HEK293 (cell line): Measurements from ENCODE around the gene HTT.

Experiments used
- ATF2 ChIP-seq: fragments of 450-650 bp; formaldehyde crosslinking; IDR thresholded peaks from 2 replicates; pipeline ENCODE4 v1.5.1; 2016; ENCODE audit warnings: missing biosample characterization, missing genetic modification characterization, low read depth
- CTCF ChIP-seq: fragments of 450-650 bp; formaldehyde crosslinking; IDR thresholded peaks from 2 replicates; pipeline ENCODE4 v1.5.1; 2016; ENCODE audit warnings: missing biosample characterization, missing genetic modification characterization
- REST ChIP-seq: fragments of 450-650 bp; formaldehyde crosslinking; IDR thresholded peaks from 2 replicates; pipeline ENCODE4 v1.5.1; 2016; ENCODE audit warnings: missing biosample characterization, missing genetic modification characterization
- SP2 ChIP-seq: fragments of 450-650 bp; formaldehyde crosslinking; IDR thresholded peaks from 2 replicates; pipeline ENCODE4 v1.5.1; 2016; ENCODE audit warnings: missing biosample characterization, missing genetic modification characterization
- ZNF121 ChIP-seq: fragments of 450-650 bp; formaldehyde crosslinking; IDR thresholded peaks from 2 replicates; pipeline ENCODE4 v1.5.1; 2016; ENCODE audit warnings: missing biosample characterization, missing genetic modification characterization
- ZNF174 ChIP-seq: fragments of 450-650 bp; formaldehyde crosslinking; IDR thresholded peaks from 2 replicates; pipeline ENCODE4 v1.5.0; 2017; ENCODE audit warnings: missing biosample characterization, mild to moderate bottlenecking, missing genetic modification characterization
- ZNF202 ChIP-seq: fragments of 450-650 bp; formaldehyde crosslinking; IDR thresholded peaks from 2 replicates; pipeline ENCODE4 v1.5.1; 2016; ENCODE audit warnings: missing biosample characterization, missing genetic modification characterization, borderline replicate concordance
- ZNF239 ChIP-seq: fragments of 450-650 bp; formaldehyde crosslinking; IDR thresholded peaks from 2 replicates; pipeline ENCODE4 v1.5.1; 2016; ENCODE audit warnings: missing biosample characterization, missing genetic modification characterization
- ZNF24 ChIP-seq: fragments of 450-650 bp; formaldehyde crosslinking; IDR thresholded peaks from 2 replicates; pipeline ENCODE4 v1.5.1; 2016; ENCODE audit warnings: missing biosample characterization, missing genetic modification characterization
- ZNF292 ChIP-seq: fragments of 450-650 bp; formaldehyde crosslinking; IDR thresholded peaks from 2 replicates; pipeline ENCODE4 v1.5.1; 2016; ENCODE audit warnings: low read depth, missing biosample characterization, missing genetic modification characterization, borderline replicate concordance
- ZNF302 ChIP-seq: fragments of 450-650 bp; formaldehyde crosslinking; IDR thresholded peaks from 2 replicates; pipeline ENCODE4 v1.5.1; 2016; ENCODE audit warnings: missing biosample characterization, missing genetic modification characterization, low read depth
- ZNF626 ChIP-seq: fragments of 450-650 bp; sonication (Bioruptor Pico); formaldehyde crosslinking; IDR thresholded peaks from 2 replicates; pipeline ENCODE4 v1.5.1; 2018; ENCODE audit warnings: missing biosample characterization, missing genetic modification characterization, inconsistent platforms
- ZXDB ChIP-seq: fragments of 450-650 bp; formaldehyde crosslinking; IDR thresholded peaks from 2 replicates; pipeline ENCODE4 v1.5.1; 2016; ENCODE audit warnings: missing biosample characterization, missing genetic modification characterization

DNA sequence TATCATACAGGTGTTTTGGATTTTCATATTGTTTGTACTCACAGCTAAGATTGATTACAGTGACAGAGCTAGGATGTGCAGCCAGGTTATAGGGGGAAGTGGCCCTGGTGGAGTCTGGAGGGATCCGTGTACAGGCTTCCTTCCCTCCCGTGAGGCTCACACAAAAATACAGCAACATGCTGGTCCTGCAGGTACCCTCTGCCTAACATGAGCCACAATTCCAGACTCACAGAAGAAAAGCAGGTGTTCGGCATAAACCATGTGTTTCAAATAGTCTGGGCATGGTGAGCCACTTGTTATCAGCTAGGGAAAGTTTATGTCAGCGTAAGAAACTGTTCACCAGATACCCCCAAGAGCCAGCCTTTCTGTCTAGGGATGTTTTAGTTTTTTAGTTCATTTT, 82.9 kb downstream of the HTT start:
- no peak for TF ChIP-seq ZNF174 (tag by site-specific recombination)
- TF ChIP-seq ZNF121, result no peak
- no peak for TF ChIP-seq ATF2 (tag by site-specific recombination)
- TF ChIP-seq ZNF626 (tag by site-specific recombination), result no peak
- TF ChIP-seq CTCF (tag by site-specific recombination), result no peak
- TF ChIP-seq ZNF292 (tag by site-specific recombination), result no peak
- TF ChIP-seq ZNF24 (tag by site-specific recombination), result no peak
- no peak for TF ChIP-seq SP2 (tag by site-specific recombination)
- no peak for TF ChIP-seq ZXDB (tag by site-specific recombination)
- no peak for TF ChIP-seq ZNF302 (tag by site-specific recombination)
- TF ChIP-seq ZNF239 (tag by site-specific recombination), result no peak
- TF ChIP-seq REST (tag by site-specific recombination), result no peak
- no peak for TF ChIP-seq ZNF202
